Osteoblast (primary cell): Measurements from ENCODE around the gene SPATS2L. TPM values are rescaled to one million over a fixed set of nuclear protein-coding genes. Genes with fewer than 3 reads are reported as not detected.

Source experiments
- DNase-seq: peaks from one replicate; pipeline ENCODE4 v3.0.0; 2011; ENCODE audit warnings: low spot score, mixed read lengths; ENCODE audit not compliant: insufficient read length; ENCODE audit errors: missing footprints
- H2AFZ ChIP-seq: 2 replicates; pipeline ENCODE4 v1.6.0; 2011; ENCODE audit warnings: mild to moderate bottlenecking, low read length
- H3K27ac ChIP-seq: 2 replicates; pipeline ENCODE4 v1.5.1; 2011; ENCODE audit warnings: mild to moderate bottlenecking, low read depth, low read length, moderate library complexity
- H3K27me3 ChIP-seq: 2 replicates; pipeline ENCODE4 v1.6.0; 2012; ENCODE audit warnings: mild to moderate bottlenecking, control low read depth, inconsistent platforms, low read length, moderate library complexity; ENCODE audit not compliant: insufficient read depth
- H3K36me3 ChIP-seq: 2 replicates; pipeline ENCODE4 v1.5.1; 2011; ENCODE audit warnings: mild to moderate bottlenecking, low read length, control low read depth, moderate library complexity; ENCODE audit not compliant: insufficient read depth
- H3K4me1 ChIP-seq: 2 replicates; pipeline ENCODE4 v1.5.1; 2011; ENCODE audit warnings: mild to moderate bottlenecking, low read length, control low read depth, moderate library complexity; ENCODE audit not compliant: insufficient read depth
- H3K4me2 ChIP-seq: 2 replicates; pipeline ENCODE4 v1.6.0; 2011; ENCODE audit warnings: mild to moderate bottlenecking, low read length; ENCODE audit not compliant: insufficient read depth
- H3K4me3 ChIP-seq: fragments of 200-600 bp; sonication (generic); 3 replicates; pipeline ENCODE4 v1.5.1; 2012; ENCODE audit warnings: mild to moderate bottlenecking, low read length, inconsistent platforms; ENCODE audit not compliant: insufficient read depth
- H3K79me2 ChIP-seq: 2 replicates; pipeline ENCODE4 v1.6.0; 2012; ENCODE audit warnings: mild to moderate bottlenecking, low read length, control low read depth, inconsistent platforms; ENCODE audit not compliant: insufficient read depth
- H3K9me3 ChIP-seq: 2 replicates; pipeline ENCODE4 v1.5.1; 2011; ENCODE audit warnings: low read depth, low read length, control low read depth
- H4K20me1 ChIP-seq: 2 replicates; pipeline ENCODE4 v1.6.0; 2012; ENCODE audit warnings: mild to moderate bottlenecking, low read length, control low read depth; ENCODE audit not compliant: insufficient read depth
- total RNA-seq: library from RNA; depleted of rRNA; stranded (reverse); fragments of >200 nt; gene quantifications from 2 replicates; pipeline ENCODE4 v1.2.3, GENCODE V29; 2012
- TF ChIP-seq, protein P1 (sequence below): IDR thresholded peaks from 2 replicates; pipeline ENCODE4 v1.5.1; 2011; ENCODE audit warnings: mild to moderate bottlenecking, low read depth, low read length, moderate library complexity; ENCODE audit errors: extremely low read depth

The SPATS2L gene
- total RNA-seq, 1 donor = 74.6 TPM

DNA sequence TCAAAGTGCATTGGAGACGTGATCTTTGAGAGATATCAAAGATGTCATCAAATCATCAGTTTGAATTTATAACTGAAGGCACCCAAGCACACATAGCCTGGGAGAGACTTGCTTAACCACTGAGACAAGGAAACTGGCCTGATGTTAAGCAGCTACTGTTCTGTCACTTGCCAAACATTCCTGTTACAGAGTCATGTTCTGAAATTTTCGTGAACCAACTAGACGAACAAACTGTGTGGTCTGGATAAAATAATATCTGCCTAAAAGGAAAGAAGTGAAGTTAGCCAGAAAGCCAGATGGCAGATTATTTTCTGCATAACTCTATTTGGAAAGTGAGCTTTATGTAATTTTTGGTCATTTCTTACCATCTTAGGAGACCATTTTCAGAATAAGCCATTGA is 51.4 kb downstream of the SPATS2L start:
- H3K79me2 ChIP-seq = peaks cover 73% of the 10 kb centered on the region
- TF ChIP-seq, protein P1, sequence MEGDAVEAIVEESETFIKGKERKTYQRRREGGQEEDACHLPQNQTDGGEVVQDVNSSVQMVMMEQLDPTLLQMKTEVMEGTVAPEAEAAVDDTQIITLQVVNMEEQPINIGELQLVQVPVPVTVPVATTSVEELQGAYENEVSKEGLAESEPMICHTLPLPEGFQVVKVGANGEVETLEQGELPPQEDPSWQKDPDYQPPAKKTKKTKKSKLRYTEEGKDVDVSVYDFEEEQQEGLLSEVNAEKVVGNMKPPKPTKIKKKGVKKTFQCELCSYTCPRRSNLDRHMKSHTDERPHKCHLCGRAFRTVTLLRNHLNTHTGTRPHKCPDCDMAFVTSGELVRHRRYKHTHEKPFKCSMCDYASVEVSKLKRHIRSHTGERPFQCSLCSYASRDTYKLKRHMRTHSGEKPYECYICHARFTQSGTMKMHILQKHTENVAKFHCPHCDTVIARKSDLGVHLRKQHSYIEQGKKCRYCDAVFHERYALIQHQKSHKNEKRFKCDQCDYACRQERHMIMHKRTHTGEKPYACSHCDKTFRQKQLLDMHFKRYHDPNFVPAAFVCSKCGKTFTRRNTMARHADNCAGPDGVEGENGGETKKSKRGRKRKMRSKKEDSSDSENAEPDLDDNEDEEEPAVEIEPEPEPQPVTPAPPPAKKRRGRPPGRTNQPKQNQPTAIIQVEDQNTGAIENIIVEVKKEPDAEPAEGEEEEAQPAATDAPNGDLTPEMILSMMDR = no peak
- H3K9me3 ChIP-seq = no peaks in the 10 kb centered on the region
- H2AFZ ChIP-seq = no peak overlapping the region
- H3K27me3 ChIP-seq = no peaks in the 10 kb centered on the region
- H3K4me1 ChIP-seq = peaks cover 31% of the 10 kb centered on the region
- no peaks in the 10 kb centered on the region for H3K36me3 ChIP-seq
- DNase-seq = no peak
- H3K4me2 ChIP-seq = no peak overlapping the region
- peak overlapping the region; percentile 15 for H3K27ac ChIP-seq
- no peak overlapping the region for H3K4me3 ChIP-seq
- H4K20me1 ChIP-seq = no peaks in the 10 kb centered on the region

DNA sequence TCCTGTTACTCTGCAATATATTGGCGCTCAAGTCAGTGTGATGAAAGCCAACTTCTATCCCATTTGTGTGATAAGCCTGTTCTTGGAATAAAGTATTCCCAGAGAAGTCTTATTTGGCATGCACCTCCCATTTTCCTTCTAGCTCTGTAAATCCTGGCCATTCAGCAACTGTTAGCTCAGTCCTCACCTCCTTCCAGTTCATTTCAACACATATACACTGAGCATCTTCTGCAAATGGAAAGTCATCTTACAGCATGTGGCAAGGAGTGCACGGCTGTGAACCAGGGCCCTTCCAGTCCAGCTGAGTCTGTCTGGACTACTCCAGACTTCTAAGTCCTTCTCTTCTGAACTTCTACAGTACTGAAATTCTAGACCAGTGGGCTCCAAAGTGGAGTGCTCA is 53.1 kb downstream of the SPATS2L start:
- DNase-seq = no peak
- H3K36me3 ChIP-seq = no peaks in the 10 kb centered on the region
- TF ChIP-seq, protein P1 = no peak
- H2AFZ ChIP-seq = no peak overlapping the region
- no peaks in the 10 kb centered on the region for H4K20me1 ChIP-seq
- H3K79me2 ChIP-seq = peaks cover 75% of the 10 kb centered on the region
- peaks cover 22% of the 10 kb centered on the region for H3K4me1 ChIP-seq
- H3K27ac ChIP-seq = no peak overlapping the region
- H3K4me3 ChIP-seq = no peak overlapping the region
- no peak overlapping the region for H3K4me2 ChIP-seq
- no peaks in the 10 kb centered on the region for H3K27me3 ChIP-seq
- no peaks in the 10 kb centered on the region for H3K9me3 ChIP-seq

DNA sequence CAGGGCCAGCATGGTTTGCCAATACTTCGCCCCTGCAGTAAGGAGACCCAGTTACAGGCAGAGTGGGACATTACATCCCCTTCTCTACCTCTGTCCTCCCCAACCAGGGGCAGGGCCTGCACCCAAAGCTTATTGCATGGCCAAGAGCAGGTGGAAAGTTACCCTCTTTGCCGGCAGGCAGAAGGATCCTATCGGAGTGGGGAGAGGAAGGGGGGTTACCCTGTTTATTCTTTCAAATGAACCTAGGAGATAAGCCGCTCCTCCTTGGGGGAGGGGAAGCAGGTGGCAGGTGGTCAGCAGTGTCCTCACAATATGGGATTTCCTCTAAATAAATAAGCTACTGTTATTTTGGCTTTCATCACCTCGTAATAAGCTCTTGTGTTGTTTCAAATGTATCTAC is 53.9 kb downstream of the SPATS2L start:
- H4K20me1 ChIP-seq = no peaks in the 10 kb centered on the region
- H3K4me3 ChIP-seq = no peak overlapping the region
- no peak for DNase-seq
- no peak overlapping the region for H3K27ac ChIP-seq
- H3K36me3 ChIP-seq = no peaks in the 10 kb centered on the region
- H2AFZ ChIP-seq = no peak overlapping the region
- H3K9me3 ChIP-seq = no peaks in the 10 kb centered on the region
- H3K4me2 ChIP-seq = no peak overlapping the region
- no peaks in the 10 kb centered on the region for H3K27me3 ChIP-seq
- peaks cover 22% of the 10 kb centered on the region for H3K4me1 ChIP-seq
- TF ChIP-seq, protein P1 = no peak
- peaks cover 75% of the 10 kb centered on the region for H3K79me2 ChIP-seq

DNA sequence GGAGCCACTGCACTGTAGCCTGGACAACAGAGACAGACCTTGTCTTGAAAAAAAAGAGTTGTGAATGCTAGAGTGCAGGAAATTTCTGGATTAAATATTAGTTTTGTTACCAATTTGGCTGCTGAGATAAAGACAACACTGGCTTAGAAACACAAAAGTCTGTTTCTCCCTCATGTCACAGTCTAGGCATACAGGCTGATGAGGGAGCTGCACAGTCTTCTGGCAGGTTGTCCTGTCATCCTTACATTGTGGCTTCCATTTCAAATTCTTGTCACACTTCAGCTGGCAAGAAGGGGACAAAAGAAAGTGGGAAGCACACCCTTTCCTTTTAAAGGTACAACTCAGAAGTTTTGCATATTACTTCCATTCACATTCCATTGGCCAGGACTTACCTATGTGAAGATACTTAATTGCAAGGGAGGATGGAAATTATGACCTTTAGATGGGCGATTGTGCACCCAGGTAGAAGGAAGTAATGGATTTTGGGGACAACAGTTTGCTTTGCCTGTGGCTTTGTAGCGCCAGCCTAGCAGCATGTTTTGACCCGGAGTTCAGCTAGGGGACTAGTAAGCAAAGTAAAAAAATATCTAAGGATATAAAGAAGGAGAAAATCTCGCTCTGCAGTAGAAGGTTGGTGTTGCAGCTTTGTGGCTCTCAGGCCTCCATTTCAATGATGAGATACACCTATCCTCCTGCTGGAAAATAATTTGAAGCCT is 55.9 kb downstream of the SPATS2L start:
- Histone ChIP-seq H3K4me3 (no peak overlapping the region), H3K36me3 (no peaks in the 10 kb centered on the region), H3K4me1 (peaks cover 16% of the 10 kb centered on the region), H3K79me2 (peaks cover 80% of the 10 kb centered on the region), H3K4me2 (no peak overlapping the region), H3K27ac (no peak overlapping the region), H4K20me1 (no peaks in the 10 kb centered on the region), H2AFZ (no peak overlapping the region), H3K9me3 (no peaks in the 10 kb centered on the region), H3K27me3 (no peaks in the 10 kb centered on the region)
- DNase-seq = no peak
- TF ChIP-seq, protein P1 = no peak
